Measurements from ENCODE around the gene RAD51. TPM values are rescaled to one million over a fixed set of nuclear protein-coding genes. Genes with fewer than 3 reads are reported as not detected.

The RAD51 gene
- total RNA-seq, 1 donor from 2014 or later = 48.1 TPM

DNA sequence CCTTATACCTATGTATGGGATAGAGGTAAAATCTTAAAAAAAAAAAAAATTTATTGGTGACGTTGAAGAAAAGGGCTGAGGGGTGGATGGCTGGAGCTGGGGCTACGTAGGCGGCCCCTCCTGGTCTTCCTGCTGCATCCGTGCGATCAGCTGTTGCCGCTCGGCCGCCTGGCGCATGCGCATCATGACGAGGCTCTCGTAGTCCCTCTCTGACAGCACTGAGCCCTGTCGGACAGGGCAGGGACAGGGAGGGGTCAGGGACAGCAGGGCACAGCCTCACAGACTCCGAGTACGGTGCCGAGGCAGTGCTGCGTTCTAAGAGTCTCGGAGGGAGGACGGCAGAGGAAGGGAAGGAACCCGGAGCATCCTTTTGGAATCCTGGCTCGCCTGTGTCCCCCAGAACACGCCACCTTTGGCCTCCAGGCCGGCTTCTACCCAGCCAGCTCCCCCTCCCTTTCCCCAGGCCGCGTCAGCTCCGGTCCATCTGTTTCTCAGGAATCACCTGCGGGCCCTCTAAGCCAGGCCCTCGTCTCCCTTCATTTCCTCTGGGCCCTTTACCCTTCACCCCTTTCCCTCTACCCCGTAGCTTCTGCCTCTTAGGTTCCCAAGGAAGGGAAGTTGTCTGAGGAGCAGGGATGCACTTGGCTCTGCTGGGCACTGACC, 73.0 kb downstream of the RAD51 start:
- no peaks in the 10 kb centered on the region for H3K79me2 ChIP-seq (ENCODE audit: low read depth)
- H3K27ac ChIP-seq = no peak overlapping the region
- no peaks in the 10 kb centered on the region for H3K36me3 ChIP-seq
- H3K4me3 ChIP-seq = no peak overlapping the region
- H3K4me1 ChIP-seq = peaks cover 31% of the 10 kb centered on the region
- DNase-seq (ENCODE audit: low spot score) = no peak
- no peaks in the 10 kb centered on the region for H4K20me1 ChIP-seq (ENCODE audit: low read depth)
- peaks cover 26% of the 10 kb centered on the region for H3K27me3 ChIP-seq
- peaks cover 42% of the 10 kb centered on the region for H3K4me1 Mint-ChIP-seq
- H3K9ac ChIP-seq = no peak overlapping the region
- TF ChIP-seq EZH2 (IDR thresholded peaks at IDR 0.05) = no peak
- TF ChIP-seq EZH2phosphoT487 (IDR thresholded peaks at IDR 0.05) = no peak
- H3F3A ChIP-seq (ENCODE audit: low read depth) = peaks cover 28% of the 10 kb centered on the region
- H3K27me3 Mint-ChIP-seq (ENCODE audit: insufficient read depth, low read depth) = peaks cover 8% of the 10 kb centered on the region
- no peak overlapping the region for H3K4me2 ChIP-seq
- no peak overlapping the region for H2AFZ ChIP-seq (replicated peaks)
- peaks cover 2% of the 10 kb centered on the region for H3K36me3 Mint-ChIP-seq
- H3K4me3 Mint-ChIP-seq = no peak overlapping the region
- no peaks in the 10 kb centered on the region for H3K9me3 Mint-ChIP-seq
- H3K9me3 ChIP-seq (ENCODE audit: low read depth) = no peaks in the 10 kb centered on the region
- no peak overlapping the region for H3K27ac Mint-ChIP-seq

DNA sequence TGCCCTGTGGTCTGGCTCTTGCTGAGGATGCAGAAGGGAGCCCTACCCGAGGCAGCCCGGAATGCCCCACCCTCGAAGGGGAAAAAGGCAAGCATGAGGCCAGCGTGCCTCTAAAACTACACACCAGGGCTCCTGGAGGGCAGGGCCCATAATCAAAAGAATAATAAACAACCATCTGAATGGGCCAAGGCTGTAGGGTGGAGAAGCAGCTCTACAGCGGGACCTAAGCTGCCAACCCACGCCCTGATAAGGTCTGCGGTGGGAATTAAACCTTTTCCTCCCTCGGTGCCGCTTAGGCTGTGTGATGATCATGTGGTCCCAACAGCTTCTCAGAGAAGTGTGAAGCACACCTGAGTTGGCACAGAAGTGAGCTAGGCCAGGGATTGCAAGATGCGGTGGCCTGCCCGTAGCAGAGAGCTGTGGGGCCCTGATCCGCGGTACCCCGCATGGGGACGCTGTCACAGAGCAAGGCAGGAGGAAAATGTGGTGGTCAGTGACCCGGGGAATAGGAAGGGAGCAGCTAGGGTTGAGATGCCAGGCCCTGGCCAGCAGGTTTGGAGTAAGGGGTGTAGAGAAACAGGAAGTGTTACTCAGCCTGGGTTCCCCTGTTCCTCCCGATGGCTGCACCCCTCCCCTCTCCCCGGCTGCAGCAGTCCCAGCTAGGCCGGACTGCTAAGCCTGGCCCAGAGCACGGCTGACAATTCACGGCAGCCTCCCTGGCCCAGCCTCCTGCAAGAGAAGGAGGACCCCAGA, 73.7 kb downstream of the RAD51 start:
- no peak overlapping the region for H3K27ac Mint-ChIP-seq
- Histone ChIP-seq H3K4me3 (no peak overlapping the region), H4K20me1 (ENCODE audit: low read depth) (no peaks in the 10 kb centered on the region), H2AFZ (replicated peaks) (no peak overlapping the region), H3K27me3 (peaks cover 18% of the 10 kb centered on the region), H3K4me1 (peaks cover 27% of the 10 kb centered on the region), H3F3A (ENCODE audit: low read depth) (peaks cover 27% of the 10 kb centered on the region), H3K36me3 (no peaks in the 10 kb centered on the region), H3K9ac (no peak overlapping the region), H3K79me2 (ENCODE audit: low read depth) (no peaks in the 10 kb centered on the region), H3K9me3 (ENCODE audit: low read depth) (no peaks in the 10 kb centered on the region), H3K4me2 (no peak overlapping the region), H3K27ac (no peak overlapping the region)
- no peak for TF ChIP-seq CTCF (IDR thresholded peaks at IDR 0.05)
- no peak for TF ChIP-seq EZH2phosphoT487 (IDR thresholded peaks at IDR 0.05)
- no peak for TF ChIP-seq EZH2 (IDR thresholded peaks at IDR 0.05)
- H3K36me3 Mint-ChIP-seq = peaks cover 4% of the 10 kb centered on the region
- peaks cover 37% of the 10 kb centered on the region for H3K4me1 Mint-ChIP-seq
- H3K9me3 Mint-ChIP-seq = no peaks in the 10 kb centered on the region
- no peak overlapping the region for H3K4me3 Mint-ChIP-seq
- DNase-seq (ENCODE audit: low spot score) = no peak
- H3K27me3 Mint-ChIP-seq (ENCODE audit: insufficient read depth, low read depth) = peaks cover 8% of the 10 kb centered on the region

- no peak within 1 kb of the TSS for H3K4me3 Mint-ChIP-seq
- H3K27ac ChIP-seq = no peak within 1 kb of the TSS
- H3K4me1 ChIP-seq = peaks cover 21% of the 10 kb centered on the region
- no peaks in the 10 kb centered on the region for H4K20me1 ChIP-seq (ENCODE audit: low read depth)
- TF ChIP-seq EZH2phosphoT487 (IDR thresholded peaks at IDR 0.05) = no peak
- TF ChIP-seq EZH2 (IDR thresholded peaks at IDR 0.05) = no peak
- no peak for TF ChIP-seq CTCF (IDR thresholded peaks at IDR 0.05)
- H3F3A ChIP-seq (ENCODE audit: low read depth) = peaks cover 19% of the 10 kb centered on the region
- H3K4me1 Mint-ChIP-seq = peaks cover 36% of the 10 kb centered on the region
- no peak within 1 kb of the TSS for H3K27ac Mint-ChIP-seq
- no peaks in the 10 kb centered on the region for H3K36me3 ChIP-seq
- no peaks in the 10 kb centered on the region for H3K9me3 Mint-ChIP-seq
- no peak for DNase-seq (ENCODE audit: low spot score)
- peaks cover 4% of the 10 kb centered on the region for H3K36me3 Mint-ChIP-seq
- H3K27me3 Mint-ChIP-seq (ENCODE audit: insufficient read depth, low read depth) = peaks cover 8% of the 10 kb centered on the region
- no peaks in the 10 kb centered on the region for H3K79me2 ChIP-seq (ENCODE audit: low read depth)
- H3K27me3 ChIP-seq = peaks cover 10% of the 10 kb centered on the region
- no peak within 1 kb of the TSS for H3K4me2 ChIP-seq
- H3K9ac ChIP-seq = no peak within 1 kb of the TSS
- H3K9me3 ChIP-seq (ENCODE audit: low read depth) = no peaks in the 10 kb centered on the region
- H3K4me3 ChIP-seq = no peak within 1 kb of the TSS
- no peak within 1 kb of the TSS for H2AFZ ChIP-seq (replicated peaks)
Measured at GRCh38 chr15:40769274-40770146, 74.5 kb downstream of the RAD51 start, which contains the start of gene C15orf62. TSS of gene C15orf62 (plus strand) at chr15:40769980. CDS start at chr15:40770496, 516 bp downstream.

Data from neural progenitor cell (in vitro differentiated cells).